Islet of Langerhans (tissue), 1 donor: ENCODE results near the gene CAMTA1.

Experiments
- FAIRE-seq: peaks from one replicate; lab custom pipeline; 2011; peaks lifted over from hg19 to GRCh38; lab: Jason Lieb, UNC

The CAMTA1 gene

DNA sequence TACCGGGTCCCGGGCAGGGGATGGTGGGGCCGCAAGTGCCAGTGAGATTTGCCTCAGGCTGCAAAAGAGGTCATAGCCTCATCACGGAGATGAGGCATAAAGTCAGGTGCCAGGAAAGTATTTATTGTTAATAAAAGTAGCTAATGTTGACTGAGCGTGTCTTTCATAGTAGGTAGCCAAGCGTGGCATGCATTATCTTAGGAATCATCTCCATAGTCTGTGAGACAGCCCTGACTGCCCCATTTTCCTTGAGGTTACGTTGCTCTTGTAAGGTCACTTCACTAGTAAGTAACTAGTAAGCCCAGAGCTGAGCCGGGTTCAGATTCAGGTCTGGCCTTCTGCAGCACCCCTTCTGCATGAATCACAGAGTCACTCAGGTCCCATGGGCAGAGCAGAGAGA is 174.2 kb downstream of the CAMTA1 start:
- no peak for FAIRE-seq

DNA sequence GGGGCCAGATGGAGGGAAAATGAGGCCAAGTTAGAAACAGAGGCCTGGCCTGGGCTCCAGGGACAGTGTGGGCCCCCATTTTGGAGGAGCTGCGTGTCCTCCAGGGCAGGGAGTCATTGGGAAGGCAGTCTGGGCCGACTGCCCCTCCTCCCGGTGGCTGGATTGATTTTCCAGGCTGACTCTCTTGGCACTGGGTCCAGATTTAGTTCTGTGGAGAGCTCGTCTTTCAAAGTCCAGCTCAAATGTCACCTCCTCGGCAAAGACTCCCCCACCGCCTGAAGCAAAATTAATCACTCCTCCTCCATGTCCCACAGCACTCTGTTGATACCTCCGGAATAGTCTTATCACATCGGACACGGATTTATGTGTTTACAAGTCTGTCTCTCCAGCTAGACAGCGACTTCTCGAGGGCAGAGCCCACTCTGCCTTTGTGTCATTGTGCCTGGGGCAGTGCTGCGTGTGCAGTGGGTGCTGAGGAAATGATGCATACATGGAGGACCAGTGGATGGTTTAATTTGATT is 175.1 kb downstream of the CAMTA1 start:
- no peak for FAIRE-seq

DNA sequence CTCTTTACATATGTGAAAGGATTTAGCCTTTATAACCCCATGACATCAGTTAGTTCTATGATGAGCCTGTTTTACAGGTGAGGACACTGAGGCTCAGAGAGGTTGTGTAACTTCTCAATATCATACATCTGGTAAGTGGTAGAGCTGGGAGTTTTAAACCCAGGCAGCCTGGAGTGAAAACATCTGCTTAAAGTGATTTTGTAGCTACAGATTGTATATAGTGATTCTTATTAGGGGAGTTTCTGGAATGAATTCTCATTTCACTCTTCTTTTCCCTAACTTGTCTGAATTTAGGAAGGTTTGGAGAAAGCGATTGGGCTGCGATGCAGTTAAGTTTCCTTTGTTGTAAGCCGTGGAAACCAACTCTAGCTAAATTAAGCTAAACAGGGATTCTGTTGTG is 175.6 kb downstream of the CAMTA1 start:
- FAIRE-seq = no peak

- no peak for FAIRE-seq
Observed at GRCh38 chr1:6961289-6961688, 176.0 kb downstream of the CAMTA1 start.

GRCh38 chr1:6961905-6962477 is 176.7 kb downstream of the CAMTA1 start:
- FAIRE-seq = no peak

DNA sequence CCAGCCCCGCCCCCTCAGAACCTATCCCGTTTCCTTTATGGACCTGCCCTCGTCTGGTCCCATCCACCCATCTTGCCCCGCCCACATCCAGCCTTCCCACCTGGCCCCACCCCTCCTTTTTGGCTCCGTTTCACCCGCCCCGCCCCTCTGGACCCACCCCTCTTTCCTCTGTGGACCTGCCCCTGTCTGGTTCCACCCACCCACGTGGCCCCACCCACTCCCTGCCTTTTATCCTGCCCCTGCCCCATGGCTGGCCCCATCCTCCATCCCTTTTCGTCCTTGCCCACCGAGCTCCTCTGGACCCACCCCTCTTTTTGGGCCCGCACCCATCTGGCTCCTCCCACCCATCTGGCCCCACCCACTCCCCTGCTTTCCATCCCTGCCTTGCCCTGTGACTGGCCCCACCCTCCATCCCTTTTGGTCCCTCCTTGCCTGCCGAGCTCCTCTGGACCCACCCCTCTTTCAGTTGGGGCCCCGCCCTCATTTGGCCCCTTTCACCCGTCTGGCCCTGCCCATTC is 177.3 kb downstream of the CAMTA1 start:
- no peak for FAIRE-seq

GRCh38 chr1:6962996-6963911 is 178.0 kb downstream of the CAMTA1 start:
- FAIRE-seq = no peak

- no peak for FAIRE-seq
Observed at GRCh38 chr1:6963912-6964307, 178.7 kb downstream of the CAMTA1 start.

DNA sequence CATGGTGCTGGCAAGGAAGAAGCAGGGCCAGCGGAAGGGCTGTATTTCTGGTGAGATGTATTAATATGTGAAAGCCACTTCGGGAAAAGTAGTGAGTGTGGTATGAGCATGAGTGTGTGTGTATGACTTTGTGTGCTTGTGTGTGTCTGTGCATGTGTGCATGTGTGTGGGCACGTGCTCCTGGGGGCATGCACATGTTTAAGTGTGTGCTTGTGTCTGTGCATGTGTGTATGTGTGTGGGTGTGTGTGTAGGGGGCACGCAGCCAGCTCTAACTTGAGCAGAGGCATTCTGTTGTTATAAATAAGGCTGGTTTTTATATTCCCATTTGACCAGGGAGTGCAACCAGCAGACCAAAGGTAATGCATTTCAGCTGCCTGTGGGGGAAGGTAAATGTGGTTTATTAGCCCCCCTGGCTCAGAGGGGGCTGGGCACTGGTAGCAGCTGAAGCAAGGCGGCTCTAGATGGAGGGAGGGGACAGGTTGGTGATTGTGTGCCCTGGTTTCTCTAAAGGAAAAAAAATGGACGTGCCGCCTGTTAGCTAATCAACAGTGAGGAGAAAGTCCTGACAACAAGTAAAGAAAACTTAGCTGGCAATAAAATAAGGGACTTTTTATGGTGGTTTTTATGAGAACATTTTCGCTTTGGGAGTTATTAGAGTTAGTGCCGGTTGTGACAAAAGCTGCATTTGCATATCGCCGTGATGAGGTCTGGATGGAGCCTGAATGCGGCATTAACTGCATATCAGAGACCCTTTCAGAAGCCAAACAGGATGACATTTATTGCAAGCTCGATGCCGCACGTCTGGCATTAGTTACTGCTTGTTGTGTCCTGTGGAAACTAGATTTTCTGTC is 180.1 kb downstream of the CAMTA1 start:
- FAIRE-seq = no peak

- no peak for FAIRE-seq
Observed at GRCh38 chr1:6965935-6966241, 180.6 kb downstream of the CAMTA1 start.

- FAIRE-seq = no peak
Observed at GRCh38 chr1:6966326-6966725, 181.1 kb downstream of the CAMTA1 start.

GRCh38 chr1:6967431-6968111 is 182.3 kb downstream of the CAMTA1 start:
- no peak for FAIRE-seq

DNA sequence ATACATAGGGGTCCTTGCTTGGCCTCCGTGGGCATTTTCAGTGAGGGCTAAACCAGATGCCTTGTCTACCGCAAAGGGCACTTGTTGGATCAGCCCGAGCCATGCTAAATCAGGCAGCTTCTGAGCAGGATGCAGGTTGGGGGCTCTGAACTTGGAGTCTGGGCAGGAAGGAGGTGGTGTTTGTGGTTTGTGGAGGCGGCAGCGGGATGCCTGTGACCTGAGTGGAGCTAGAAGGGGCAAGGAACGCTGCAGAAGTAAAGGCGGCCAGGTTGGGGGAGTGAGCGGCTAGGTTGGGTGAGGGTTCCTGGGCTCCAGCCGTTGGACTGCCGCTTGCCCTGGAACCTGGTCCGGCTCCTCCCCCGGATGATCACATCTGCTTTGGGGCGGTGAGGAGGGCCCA is 183.9 kb downstream of the CAMTA1 start:
- FAIRE-seq = no peak

DNA sequence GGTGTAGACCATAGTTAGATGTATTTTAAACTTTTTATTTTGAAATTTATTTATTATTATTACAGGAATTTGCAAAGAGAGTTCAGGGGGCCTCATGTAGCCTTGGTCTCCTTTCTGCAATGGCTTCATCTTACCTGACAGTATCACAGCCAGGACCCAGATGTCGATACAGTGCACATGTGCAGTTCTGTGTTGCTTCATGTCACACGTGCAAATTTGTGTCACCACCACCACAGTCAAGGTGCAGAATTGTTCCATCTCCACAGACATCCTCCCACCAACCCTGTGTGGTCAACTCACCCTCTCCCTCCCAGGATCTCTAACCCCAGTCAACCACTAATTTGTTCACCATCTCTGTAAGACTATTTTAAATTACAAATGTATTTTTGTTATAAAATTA is 184.5 kb downstream of the CAMTA1 start:
- FAIRE-seq = no peak

DNA sequence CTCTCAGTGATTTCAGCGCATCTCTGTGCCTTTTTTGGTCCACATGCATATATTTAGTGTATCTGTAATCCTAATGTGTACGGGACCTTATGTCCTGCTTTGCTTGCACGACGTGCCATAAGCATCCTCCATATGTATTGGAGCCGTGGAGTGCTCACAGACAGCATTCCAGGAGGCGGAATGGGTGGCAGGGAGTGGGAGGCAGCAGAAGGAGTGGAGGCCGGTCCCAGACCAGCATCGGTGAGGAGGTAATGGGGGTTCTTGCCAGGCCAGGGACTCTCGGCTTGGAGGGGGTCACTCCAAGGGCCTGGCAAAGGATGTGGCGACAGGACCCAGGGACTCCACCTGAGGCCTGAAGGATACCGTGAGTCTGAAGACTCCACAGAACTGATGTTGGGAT is 185.0 kb downstream of the CAMTA1 start:
- FAIRE-seq = no peak

GRCh38 chr1:6971048-6971447 is 185.8 kb downstream of the CAMTA1 start:
- FAIRE-seq = no peak

- FAIRE-seq = no peak
Observed at GRCh38 chr1:6971699-6972098, 186.4 kb downstream of the CAMTA1 start.

- no peak for FAIRE-seq
Observed at GRCh38 chr1:6972399-6972798, 187.1 kb downstream of the CAMTA1 start.

DNA sequence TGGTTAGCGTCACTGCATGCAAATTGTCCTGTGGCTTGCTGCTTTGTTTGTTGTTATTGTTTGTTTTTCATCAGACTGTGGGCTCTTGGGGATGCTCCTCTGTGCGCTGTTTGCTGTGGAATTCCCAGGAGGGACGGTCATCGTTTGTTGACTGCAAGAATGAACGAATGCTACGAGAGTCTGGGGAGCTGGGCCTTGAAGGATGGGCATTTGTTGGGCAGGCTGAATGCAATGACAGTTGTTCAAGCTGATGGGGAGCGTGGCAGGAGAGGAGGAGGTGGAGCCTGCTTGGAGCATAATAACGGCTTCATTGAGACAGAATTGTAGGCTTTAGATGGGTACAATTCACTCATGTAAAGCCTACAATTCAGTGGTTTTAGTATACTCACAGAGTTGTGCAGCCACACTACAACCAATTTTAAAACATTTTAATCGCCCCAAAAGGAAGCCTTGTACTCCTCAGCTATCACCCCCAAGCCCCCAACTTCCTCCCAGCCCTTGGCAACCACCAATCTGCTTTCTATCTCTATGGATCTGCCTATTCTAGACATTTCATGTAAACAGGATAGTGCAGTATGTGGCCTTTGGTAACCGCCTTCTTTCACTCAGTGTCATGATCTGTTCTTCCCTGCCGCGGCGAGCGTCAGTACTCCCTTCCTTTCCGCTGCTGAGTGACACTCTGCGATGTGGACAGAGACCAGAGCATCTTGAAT is 190.2 kb downstream of the CAMTA1 start:
- FAIRE-seq = no peak

GRCh38 chr1:6976044-6976375 is 190.8 kb downstream of the CAMTA1 start:
- FAIRE-seq = no peak

- FAIRE-seq = no peak
Observed at GRCh38 chr1:6979003-6979613, 193.9 kb downstream of the CAMTA1 start.
